DND-41 (cell line): ENCODE results near the gene MROH2A.

Experiments
- ATAC-seq: fragments of 200-7000 bp; cut with Tn5 transposase; 3 replicates; pipeline ENCODE4 v1.9.1; 2021; ENCODE audit warnings: low read depth; ENCODE audit not compliant: insufficient read depth
- DNase-seq: peaks from one replicate; pipeline ENCODE4 v3.0.0-alpha.2; 2020
- H2AFZ ChIP-seq: 2 replicates; pipeline ENCODE4 v1.6.0; 2012; ENCODE audit warnings: low read depth, low read length
- H3K27ac ChIP-seq: 2 replicates; pipeline ENCODE4 v1.5.1; 2012; ENCODE audit warnings: low read length, inconsistent platforms
- H3K27me3 ChIP-seq: fragments of 200-600 bp; sonication (generic); 2 replicates; pipeline ENCODE4 v1.6.0; 2012; ENCODE audit warnings: low read length, mild to moderate bottlenecking, inconsistent platforms; ENCODE audit not compliant: insufficient read depth, poor library complexity
- H3K36me3 ChIP-seq: 2 replicates; pipeline ENCODE4 v1.5.1; 2012; ENCODE audit warnings: low read length, inconsistent platforms; ENCODE audit not compliant: insufficient read depth
- H3K4me1 ChIP-seq: 2 replicates; pipeline ENCODE4 v1.5.1; 2012; ENCODE audit warnings: mild to moderate bottlenecking, low read length; ENCODE audit not compliant: insufficient read depth
- H3K4me2 ChIP-seq: 2 replicates; pipeline ENCODE4 v1.6.0; 2012; ENCODE audit warnings: mild to moderate bottlenecking, moderate library complexity, low read length, inconsistent platforms; ENCODE audit not compliant: insufficient read depth
- H3K4me3 ChIP-seq, 2 experiments: fragments of 200-600 bp in 1 of 2; shearing (Covaris generic) in 1 of 2; 2 replicates each; pipeline ENCODE4 v1.5.1; 2012 to 2016; ENCODE audit warnings: inconsistent platforms in 2 of 2, low read length in 2 of 2, mild to moderate bottlenecking in 2 of 2, low read depth in 1 of 2, moderate library complexity in 1 of 2
- H3K79me2 ChIP-seq: 2 replicates; pipeline ENCODE4 v1.6.0; 2012; ENCODE audit warnings: low read length, inconsistent platforms; ENCODE audit not compliant: insufficient read depth
- H3K9ac ChIP-seq: 2 replicates; pipeline ENCODE4 v1.6.0; 2012; ENCODE audit warnings: low read depth, mild to moderate bottlenecking, inconsistent platforms, low read length, moderate library complexity
- H3K9me3 ChIP-seq: 2 replicates; pipeline ENCODE4 v1.5.1; 2012; ENCODE audit warnings: low read length, moderate library complexity, mild to moderate bottlenecking, inconsistent platforms; ENCODE audit not compliant: insufficient read depth, severe bottlenecking
- H4K20me1 ChIP-seq: 2 replicates; pipeline ENCODE4 v1.6.0; 2012; ENCODE audit warnings: low read length; ENCODE audit not compliant: insufficient read depth
- CTCF ChIP-seq: IDR thresholded peaks from 2 replicates; pipeline ENCODE4 v1.5.1; 2012; ENCODE audit warnings: borderline replicate concordance, low read length, moderate library complexity, mild to moderate bottlenecking; ENCODE audit not compliant: poor library complexity, severe bottlenecking; ENCODE audit errors: extremely low read depth
- EZH2 ChIP-seq: IDR thresholded peaks from 3 replicates; pipeline ENCODE4 v1.6.1; 2012; ENCODE audit warnings: borderline replicate concordance, low read depth, mild to moderate bottlenecking, moderate library complexity, low read length, inconsistent platforms; ENCODE audit not compliant: severe bottlenecking

Gene MROH2A

GRCh38 chr2:233844064-233844807 lies 66.1 kb downstream of the MROH2A start:
- H3K9me3 ChIP-seq: no peaks in the 10 kb centered on the region
- H3K4me1 ChIP-seq: peaks cover 58% of the 10 kb centered on the region
- no peak for DNase-seq
- no peaks in the 10 kb centered on the region for H3K27me3 ChIP-seq
- H3K9ac ChIP-seq: no peak overlapping the region
- H4K20me1 ChIP-seq: peaks cover 75% of the 10 kb centered on the region
- H2AFZ ChIP-seq: no peak overlapping the region
- H3K27ac ChIP-seq: no peak overlapping the region
- no peak overlapping the region for H3K4me2 ChIP-seq
- TF ChIP-seq EZH2 (no peak), CTCF (no peak)
- H3K36me3 ChIP-seq: peaks cover 99% of the 10 kb centered on the region
- H3K79me2 ChIP-seq: peaks cover 97% of the 10 kb centered on the region
- H3K4me3 ChIP-seq: no peak overlapping the region
- ATAC-seq: no peak

- no peaks in the 10 kb centered on the region for H3K9me3 ChIP-seq
- no peak overlapping the region for H3K9ac ChIP-seq
- H3K27me3 ChIP-seq: no peaks in the 10 kb centered on the region
- DNase-seq: no peak
- no peak overlapping the region for H3K27ac ChIP-seq
- TF ChIP-seq CTCF (no peak), EZH2 (no peak)
- no peak for ATAC-seq
- no peak overlapping the region for H3K4me2 ChIP-seq
- peaks cover 75% of the 10 kb centered on the region for H4K20me1 ChIP-seq
- peaks cover 99% of the 10 kb centered on the region for H3K36me3 ChIP-seq
- H3K79me2 ChIP-seq: peaks cover 97% of the 10 kb centered on the region
- no peak overlapping the region for H3K4me3 ChIP-seq
- no peak overlapping the region for H2AFZ ChIP-seq
- H3K4me1 ChIP-seq: peaks cover 55% of the 10 kb centered on the region
Observed at GRCh38 chr2:233844836-233845235, 66.7 kb downstream of the MROH2A start.

- DNase-seq (no peak), ATAC-seq (no peak)
- no peaks in the 10 kb centered on the region for H3K27me3 ChIP-seq
- H4K20me1 ChIP-seq: peaks cover 75% of the 10 kb centered on the region
- H3K9me3 ChIP-seq: no peaks in the 10 kb centered on the region
- no peak overlapping the region for H3K4me2 ChIP-seq
- no peak overlapping the region for H3K4me3 ChIP-seq
- H2AFZ ChIP-seq: no peak overlapping the region
- TF ChIP-seq EZH2 (no peak), CTCF (no peak)
- peaks cover 57% of the 10 kb centered on the region for H3K4me1 ChIP-seq
- H3K9ac ChIP-seq: no peak overlapping the region
- H3K79me2 ChIP-seq: peaks cover 97% of the 10 kb centered on the region
- peaks cover 99% of the 10 kb centered on the region for H3K36me3 ChIP-seq
- no peak overlapping the region for H3K27ac ChIP-seq
Observed at GRCh38 chr2:233845301-233846060, 67.4 kb downstream of the MROH2A start.
